ENCODE data around the gene ZEB2. TPM values are rescaled to one million over a fixed set of nuclear protein-coding genes. Genes with fewer than 3 reads are reported as not detected.

Gene ZEB2
- total and polyA plus RNA-seq, 10 of the 15 experiments (the other 5 are each of a cell fraction or from before 2014, with no cell fraction given), result 0.14 to 3.2 (median 0.84) TPM

- H2AFZ ChIP-seq (ENCODE audit: control insufficient read depth, low read depth, low read length), result no peak overlapping the region
- no peak overlapping the region for H3K4me3 ChIP-seq
- TF ChIP-seq SUPT20H (IDR thresholded peaks at IDR 0.05; ENCODE audit: borderline replicate concordance, control insufficient read depth, low read depth, low read length) (no peak), TCF7 (IDR thresholded peaks at IDR 0.05; ENCODE audit: borderline replicate concordance) (no peak), BMI1 (IDR thresholded peaks at IDR 0.05; ENCODE audit: borderline replicate concordance) (no peak), SUZ12 (IDR thresholded peaks at IDR 0.05; ENCODE audit: unreplicated experiment) (no peak), NBN (IDR thresholded peaks at IDR 0.05) (no peak), RELA (IDR thresholded peaks at IDR 0.05; ENCODE audit: borderline replicate concordance, partially characterized antibody) (no peak), CREM (IDR thresholded peaks at IDR 0.05; ENCODE audit: low read depth) (no peak), IKZF2 (IDR thresholded peaks at IDR 0.05) (no peak), PAX5 (IDR thresholded peaks at IDR 0.05; ENCODE audit: borderline replicate concordance, low read depth, low read length) (no peak), ATF2 (IDR thresholded peaks at IDR 0.05; ENCODE audit: low read length) (no peak), PML (IDR thresholded peaks at IDR 0.05; ENCODE audit: low read length) (no peak), USF1 (IDR thresholded peaks at IDR 0.05; ENCODE audit: borderline replicate concordance, extremely low read length, insufficient read depth, low read depth, low read length) (no peak), YY1 (IDR thresholded peaks at IDR 0.05; ENCODE audit: low read depth, low read length) (no peak), SMAD5 (IDR thresholded peaks at IDR 0.05; ENCODE audit: low read depth) (no peak), PKNOX1 (IDR thresholded peaks at IDR 0.05) (no peak)
- H3K9me3 ChIP-seq (replicated peaks; ENCODE audit: control insufficient read depth, insufficient read depth, low read length), result no peaks in the 10 kb centered on the region; the same call in 2 of the 3 replicates
- H3K79me2 ChIP-seq (ENCODE audit: control insufficient read depth, insufficient read depth, low read length), result no peaks in the 10 kb centered on the region
- DNase-seq (ENCODE audit: low read depth, low spot score) (no peak), FAIRE-seq (no peak), ATAC-seq (no peak)
- no peaks in the 10 kb centered on the region for H4K20me1 ChIP-seq (ENCODE audit: control insufficient read depth, insufficient read depth)
- in situ Hi-C loops (cut with MboI), result no loop called here
- no peaks in the 10 kb centered on the region for H3K36me3 ChIP-seq (ENCODE audit: control insufficient read depth in 2 of 2, insufficient read depth in 2 of 2, low read length in 1 of 2)
- WGBS (ENCODE audit: insufficient coverage, insufficient replicate concordance, low lambda C conversion rate, missing lambda C conversion rate), result 55% methylated on average over 5 of the region's 5 CpGs
- H3K4me1 ChIP-seq (ENCODE audit: control insufficient read depth, insufficient read depth, low read length), result no peaks in the 10 kb centered on the region
- ChIA-PET CTCF (interaction anchor here (2.5 kb wide), 1 partner anchor 13 kb away, joined by 11 read pairs; no protein-coding TSS in a partner anchor), RAD21 (ENCODE audit: unreplicated experiment) (no interaction called here), SMC1A (ENCODE audit: uncharacterized antibody, unreplicated experiment) (interaction anchor here (1.8 to 2.2 kb wide), 2 partner anchors 13 to 14 kb away, joined by 5 to 6 read pairs; no protein-coding TSS in a partner anchor), POLR2A (no interaction called here)
- intact Hi-C loops (cut with micrococcal nuclease; ENCODE audit: unreplicated experiment), result no loop called here
- no TSS peak for BruUV-seq (replicated peaks)
- H3K4me2 ChIP-seq (ENCODE audit: control insufficient read depth, insufficient read depth), result no peak overlapping the region
- H3K27ac ChIP-seq (ENCODE audit: control insufficient read depth, insufficient read depth), result no peak overlapping the region
- no peak overlapping the region for H3K9ac ChIP-seq (ENCODE audit: control insufficient read depth, insufficient read depth, low read length)
- no peaks in the 10 kb centered on the region; a peak in 1 of 4 replicates for H3K27me3 ChIP-seq (replicated peaks in 1 of 2; ENCODE audit: control insufficient read depth in 2 of 2, insufficient read depth in 2 of 2, low read length in 1 of 2)
Measured at GRCh38 chr2:144463266-144463665, 56.7 kb downstream of the ZEB2 start.

Measured in GM12878 (cell line).